Measurements from ENCODE around the gene MCRIP2.

Gene MCRIP2

GRCh38 chr16:693364-693763, 51.7 kb downstream of the MCRIP2 start:
- H3K36me3 Mint-ChIP-seq (ENCODE audit: low read depth): no peaks in the 10 kb centered on the region
- no peak for TF ChIP-seq CTCF (IDR thresholded peaks at IDR 0.05; ENCODE audit: unreplicated experiment in 3 of 3)
- peaks cover 75% of the 10 kb centered on the region for H3K27me3 Mint-ChIP-seq (ENCODE audit: low read depth)
- H3K9me3 Mint-ChIP-seq: no peaks in the 10 kb centered on the region
- peak overlapping the region in 1 of 3 experiments; percentile 21 for H3K4me3 Mint-ChIP-seq
- H3K4me1 Mint-ChIP-seq: peaks cover 10% of the 10 kb centered on the region
- no peak overlapping the region for H3K27ac Mint-ChIP-seq

GRCh38 chr16:693766-694165, 52.1 kb downstream of the MCRIP2 start:
- Mint-ChIP-seq H3K4me3 (no peak overlapping the region), H3K36me3 (ENCODE audit: low read depth) (no peaks in the 10 kb centered on the region), H3K27ac (no peak overlapping the region), H3K27me3 (ENCODE audit: low read depth) (peaks cover 79% of the 10 kb centered on the region), H3K9me3 (no peaks in the 10 kb centered on the region), H3K4me1 (peaks cover 10% of the 10 kb centered on the region)
- no peak for TF ChIP-seq CTCF (IDR thresholded peaks at IDR 0.05; ENCODE audit: unreplicated experiment in 3 of 3)

- Mint-ChIP-seq H3K9me3 (no peaks in the 10 kb centered on the region), H3K4me3 (no peak overlapping the region), H3K36me3 (ENCODE audit: low read depth) (no peaks in the 10 kb centered on the region), H3K4me1 (peaks cover 10% of the 10 kb centered on the region), H3K27ac (no peak overlapping the region), H3K27me3 (ENCODE audit: low read depth) (peaks cover 85% of the 10 kb centered on the region)
- no peak for TF ChIP-seq CTCF (IDR thresholded peaks at IDR 0.05; ENCODE audit: unreplicated experiment in 3 of 3)
These were observed 52.7 kb downstream of the MCRIP2 start for GRCh38 chr16:694187-694862.

GRCh38 chr16:694863-695354, 53.3 kb downstream of the MCRIP2 start:
- H3K4me1 Mint-ChIP-seq: peaks cover 10% of the 10 kb centered on the region
- no peak overlapping the region for H3K4me3 Mint-ChIP-seq
- H3K36me3 Mint-ChIP-seq (ENCODE audit: low read depth): no peaks in the 10 kb centered on the region
- no peak overlapping the region for H3K27ac Mint-ChIP-seq
- peaks cover 90% of the 10 kb centered on the region for H3K27me3 Mint-ChIP-seq (ENCODE audit: low read depth)
- no peaks in the 10 kb centered on the region for H3K9me3 Mint-ChIP-seq
- TF ChIP-seq CTCF (IDR thresholded peaks at IDR 0.05; ENCODE audit: unreplicated experiment in 3 of 3): no peak

GRCh38 chr16:695355-696089, 53.9 kb downstream of the MCRIP2 start:
- H3K36me3 Mint-ChIP-seq (ENCODE audit: low read depth): no peaks in the 10 kb centered on the region
- H3K4me3 Mint-ChIP-seq: peak overlapping the region in 1 of 3 experiments; percentile 23
- peaks cover 90% of the 10 kb centered on the region for H3K27me3 Mint-ChIP-seq (ENCODE audit: low read depth)
- no peaks in the 10 kb centered on the region for H3K9me3 Mint-ChIP-seq
- H3K27ac Mint-ChIP-seq: no peak overlapping the region
- no peak for TF ChIP-seq CTCF (IDR thresholded peaks at IDR 0.05; ENCODE audit: unreplicated experiment in 3 of 3)
- H3K4me1 Mint-ChIP-seq: peaks cover 5% of the 10 kb centered on the region

Data from nephron (organoid).